Liver (tissue), 9 donors: ENCODE data around the gene DMRTC2. TPM values are rescaled to one million over a fixed set of nuclear protein-coding genes. Genes with fewer than 3 reads are reported as not detected.

Source experiments
- DNase-seq: peaks from one replicate; pipeline ENCODE4 v3.0.0-alpha.2; 2017; ENCODE audit warnings: low spot score
- H3K27ac ChIP-seq, 2 donors: one replicate each; pipeline ENCODE4 v1.7.0; 2013; ENCODE audit warnings: inconsistent platforms in 2 of 2, low read length in 2 of 2, control low read depth in 1 of 2, low read depth in 1 of 2, mild to moderate bottlenecking in 1 of 2
- H3K27me3 ChIP-seq, 4 donors: one replicate each; pipeline versions ENCODE4 v1.6.1 to v1.7.0; 2013; ENCODE audit warnings: low read length in 3 of 4, inconsistent platforms in 1 of 4, mild to moderate bottlenecking in 1 of 4, moderate library complexity in 1 of 4; ENCODE audit not compliant: control insufficient read depth in 4 of 4, insufficient read depth in 4 of 4
- H3K36me3 ChIP-seq, 4 donors: one replicate each; pipeline versions ENCODE4 v1.6.1 to v1.7.0; 2013; ENCODE audit warnings: low read length in 3 of 4, mild to moderate bottlenecking in 3 of 4, low read depth in 1 of 4, moderate library complexity in 1 of 4; ENCODE audit not compliant: control insufficient read depth in 4 of 4, insufficient read depth in 3 of 4
- H3K4me1 ChIP-seq, 4 donors: one replicate each; pipeline versions ENCODE4 v1.6.1 to v1.7.0; 2013; ENCODE audit warnings: low read length in 3 of 4, mild to moderate bottlenecking in 3 of 4, moderate library complexity in 1 of 4; ENCODE audit not compliant: control insufficient read depth in 4 of 4, insufficient read depth in 4 of 4
- H3K4me3 ChIP-seq, 3 donors: one replicate each; pipeline versions ENCODE4 v1.6.1 to v1.7.0; 2013; ENCODE audit warnings: low read length in 3 of 3, control low read depth in 1 of 3, low read depth in 1 of 3, mild to moderate bottlenecking in 1 of 3
- H3K9ac ChIP-seq, 2 donors: one replicate each; pipeline ENCODE4 v1.7.0; 2013; ENCODE audit warnings: low read length in 2 of 2, mild to moderate bottlenecking in 2 of 2, moderate library complexity in 2 of 2, control low read depth in 1 of 2, low read depth in 1 of 2
- H3K9me3 ChIP-seq, 4 donors: one replicate each; pipeline versions ENCODE4 v1.6.1 to v1.7.0; 2013; ENCODE audit warnings: low read length in 3 of 4; ENCODE audit not compliant: control insufficient read depth in 4 of 4
- EGR1 ChIP-seq, 2 donors: IDR thresholded peaks; 2 replicates each; pipeline ENCODE4 v1.6.1; 2016 to 2018; ENCODE audit warnings: antibody characterized with exemption in 2 of 2, low read depth in 2 of 2
- FOXA1 ChIP-seq: IDR thresholded peaks from 2 replicates; pipeline ENCODE4 v1.6.1; 2016; ENCODE audit warnings: antibody characterized with exemption
- FOXA2 ChIP-seq: IDR thresholded peaks from 2 replicates; pipeline ENCODE4 v1.6.1; 2016; ENCODE audit warnings: antibody characterized with exemption
- HNF4G ChIP-seq: IDR thresholded peaks from 2 replicates; pipeline ENCODE4 v1.6.1; 2016; ENCODE audit warnings: antibody characterized with exemption
- RAD21 ChIP-seq, 2 donors: IDR thresholded peaks; 2 replicates each; pipeline ENCODE4 v1.6.1; 2016; ENCODE audit warnings: antibody characterized with exemption in 2 of 2, mild to moderate bottlenecking in 2 of 2
- SP1 ChIP-seq: IDR thresholded peaks from 2 replicates; pipeline ENCODE4 v1.6.1; 2018; ENCODE audit warnings: antibody characterized with exemption, mild to moderate bottlenecking
- YY1 ChIP-seq: IDR thresholded peaks from 2 replicates; pipeline ENCODE4 v1.6.1; 2016; ENCODE audit warnings: antibody characterized with exemption, mild to moderate bottlenecking
- WGBS: extraction: QIAGEN DNeasy Blood & Tissue Kit; methylation state at CpG from one replicate; pipeline ENCODE4 v1.1.7; 2013; 5-methylcytosine and 5-hydroxymethylcytosine counted together
- polyA plus RNA-seq, 2 donors: library from polyadenylated mRNA; stranded (reverse) in 1 of 2; unstranded in 1 of 2; fragments of 200-250 nt in 1 of 2; fragments of >200 nt in 1 of 2; fragmentation: Nextera tagmentation in 1 of 2; extraction: Ambion mirVana in 1 of 2; gene quantifications; one replicate each; pipeline versions ENCODE4 v1.2.1 to v1.2.3, GENCODE V29; 2013 to 2015
- total RNA-seq, 2 donors: library from RNA; depleted of rRNA; stranded (reverse); fragments of >200 nt; gene quantifications; one replicate each; pipeline ENCODE4 v1.2.3, GENCODE V29; 2014
- TF ChIP-seq, protein P1 (sequence below): fragments of 150-350 bp; IDR thresholded peaks from 2 replicates; pipeline ENCODE4 v1.5.1; 2017; ENCODE audit warnings: improper control_type of control experiment, low read depth, low read length; ENCODE audit not compliant: missing input control
- TF ChIP-seq, protein P2 (sequence below): IDR thresholded peaks from 2 replicates; pipeline ENCODE4 v1.6.1; 2016; ENCODE audit warnings: antibody characterized with exemption, mild to moderate bottlenecking
- donor health status: healthy.
- donor health status: healthy.
- donor health status: healthy.
- donor health status: healthy.
- donor health status: healthy.

DMRTC2 gene
- total and polyA plus RNA-seq, 4 donors = not detected

DNA sequence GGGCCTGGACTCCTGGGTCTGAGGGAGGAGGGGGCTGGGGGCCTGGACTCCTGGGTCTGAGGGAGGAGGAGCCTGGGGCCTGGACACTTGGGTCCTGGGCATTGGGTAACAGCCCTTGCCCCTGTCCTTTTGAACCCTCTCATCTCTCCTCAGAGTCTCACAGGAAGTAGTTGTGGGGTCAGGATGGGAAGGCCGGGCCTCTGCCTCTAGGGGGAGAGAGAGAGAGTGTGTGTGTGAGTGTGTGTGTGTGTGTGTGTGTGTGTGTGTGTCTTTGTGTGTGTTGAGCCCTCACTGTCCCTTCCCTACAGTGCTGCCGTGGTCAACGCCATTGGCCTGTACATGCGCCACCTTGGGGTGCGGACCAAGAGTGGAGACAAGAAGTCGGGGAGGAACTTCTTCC is 49.1 kb downstream of the DMRTC2 start:
- TF ChIP-seq, protein P1, sequence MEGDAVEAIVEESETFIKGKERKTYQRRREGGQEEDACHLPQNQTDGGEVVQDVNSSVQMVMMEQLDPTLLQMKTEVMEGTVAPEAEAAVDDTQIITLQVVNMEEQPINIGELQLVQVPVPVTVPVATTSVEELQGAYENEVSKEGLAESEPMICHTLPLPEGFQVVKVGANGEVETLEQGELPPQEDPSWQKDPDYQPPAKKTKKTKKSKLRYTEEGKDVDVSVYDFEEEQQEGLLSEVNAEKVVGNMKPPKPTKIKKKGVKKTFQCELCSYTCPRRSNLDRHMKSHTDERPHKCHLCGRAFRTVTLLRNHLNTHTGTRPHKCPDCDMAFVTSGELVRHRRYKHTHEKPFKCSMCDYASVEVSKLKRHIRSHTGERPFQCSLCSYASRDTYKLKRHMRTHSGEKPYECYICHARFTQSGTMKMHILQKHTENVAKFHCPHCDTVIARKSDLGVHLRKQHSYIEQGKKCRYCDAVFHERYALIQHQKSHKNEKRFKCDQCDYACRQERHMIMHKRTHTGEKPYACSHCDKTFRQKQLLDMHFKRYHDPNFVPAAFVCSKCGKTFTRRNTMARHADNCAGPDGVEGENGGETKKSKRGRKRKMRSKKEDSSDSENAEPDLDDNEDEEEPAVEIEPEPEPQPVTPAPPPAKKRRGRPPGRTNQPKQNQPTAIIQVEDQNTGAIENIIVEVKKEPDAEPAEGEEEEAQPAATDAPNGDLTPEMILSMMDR = no peak
- TF ChIP-seq EGR1 (IDR thresholded peaks at IDR 0.05; ENCODE audit: low read depth in 2 of 2) (no peak), SP1 (no peak), HNF4G (no peak), FOXA2 (no peak)
- no peak overlapping the region for H3K4me3 ChIP-seq
- DNase-seq = no peak
- H3K9ac ChIP-seq = no peak overlapping the region
- H3K27ac ChIP-seq = no peak overlapping the region
- H3K27me3 ChIP-seq = no peaks in the 10 kb centered on the region
- 84% methylated on average over 6 of the region's 6 CpGs for WGBS
- no peaks in the 10 kb centered on the region for H3K4me1 ChIP-seq
- H3K9me3 ChIP-seq = no peaks in the 10 kb centered on the region
- peaks cover 10 to 62% (median 15%) of the 10 kb centered on the region in 4 donors for H3K36me3 ChIP-seq

DNA sequence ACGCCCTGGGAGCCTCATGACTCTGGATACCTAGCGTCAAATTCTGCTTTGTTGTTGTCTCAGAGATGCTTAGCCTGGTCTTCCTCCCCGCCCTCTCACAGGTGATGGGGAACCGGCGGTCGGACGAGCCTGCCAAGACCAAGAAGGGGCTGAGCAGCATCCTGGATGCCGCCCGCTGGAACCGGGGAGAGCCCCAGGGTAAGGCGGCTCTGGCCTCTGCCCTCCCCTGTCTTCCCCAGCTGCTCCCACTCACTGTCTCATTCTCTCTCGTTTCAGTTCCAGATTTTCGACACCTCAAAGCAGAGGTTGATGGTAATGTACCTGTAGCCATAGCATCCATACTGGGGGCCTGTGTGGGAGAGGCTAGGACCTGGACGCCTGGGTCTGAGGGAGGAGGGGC is 49.5 kb downstream of the DMRTC2 start:
- Histone ChIP-seq H3K4me3 (no peak overlapping the region), H3K9ac (no peak overlapping the region), H3K27me3 (no peaks in the 10 kb centered on the region), H3K36me3 (peaks cover 8 to 62% (median 14%) of the 10 kb centered on the region in 4 donors), H3K4me1 (no peaks in the 10 kb centered on the region), H3K27ac (no peak overlapping the region), H3K9me3 (no peaks in the 10 kb centered on the region)
- DNase-seq = no peak
- TF ChIP-seq, protein P2, sequence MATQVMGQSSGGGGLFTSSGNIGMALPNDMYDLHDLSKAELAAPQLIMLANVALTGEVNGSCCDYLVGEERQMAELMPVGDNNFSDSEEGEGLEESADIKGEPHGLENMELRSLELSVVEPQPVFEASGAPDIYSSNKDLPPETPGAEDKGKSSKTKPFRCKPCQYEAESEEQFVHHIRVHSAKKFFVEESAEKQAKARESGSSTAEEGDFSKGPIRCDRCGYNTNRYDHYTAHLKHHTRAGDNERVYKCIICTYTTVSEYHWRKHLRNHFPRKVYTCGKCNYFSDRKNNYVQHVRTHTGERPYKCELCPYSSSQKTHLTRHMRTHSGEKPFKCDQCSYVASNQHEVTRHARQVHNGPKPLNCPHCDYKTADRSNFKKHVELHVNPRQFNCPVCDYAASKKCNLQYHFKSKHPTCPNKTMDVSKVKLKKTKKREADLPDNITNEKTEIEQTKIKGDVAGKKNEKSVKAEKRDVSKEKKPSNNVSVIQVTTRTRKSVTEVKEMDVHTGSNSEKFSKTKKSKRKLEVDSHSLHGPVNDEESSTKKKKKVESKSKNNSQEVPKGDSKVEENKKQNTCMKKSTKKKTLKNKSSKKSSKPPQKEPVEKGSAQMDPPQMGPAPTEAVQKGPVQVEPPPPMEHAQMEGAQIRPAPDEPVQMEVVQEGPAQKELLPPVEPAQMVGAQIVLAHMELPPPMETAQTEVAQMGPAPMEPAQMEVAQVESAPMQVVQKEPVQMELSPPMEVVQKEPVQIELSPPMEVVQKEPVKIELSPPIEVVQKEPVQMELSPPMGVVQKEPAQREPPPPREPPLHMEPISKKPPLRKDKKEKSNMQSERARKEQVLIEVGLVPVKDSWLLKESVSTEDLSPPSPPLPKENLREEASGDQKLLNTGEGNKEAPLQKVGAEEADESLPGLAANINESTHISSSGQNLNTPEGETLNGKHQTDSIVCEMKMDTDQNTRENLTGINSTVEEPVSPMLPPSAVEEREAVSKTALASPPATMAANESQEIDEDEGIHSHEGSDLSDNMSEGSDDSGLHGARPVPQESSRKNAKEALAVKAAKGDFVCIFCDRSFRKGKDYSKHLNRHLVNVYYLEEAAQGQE = no peak
- TF ChIP-seq, protein P1 = no peak
- TF ChIP-seq YY1 = no peak
- TF ChIP-seq FOXA2 = no peak
- no peak for TF ChIP-seq RAD21 (IDR thresholded peaks at IDR 0.05)
- no peak for TF ChIP-seq FOXA1
- WGBS = 91% methylated on average over 14 of the region's 14 CpGs
